GM21786 (cell line): Measurements from ENCODE around the gene SELENOF.
A peak's percentile ranks its signal among the peaks of the same experiment; 100 is the strongest.
"Not testable (repeated sequence)": the region's sequence is repeated elsewhere in the genome, so short reads cannot be mapped to it uniquely, and the experiment has no call there.

Experiments
- ATAC-seq: cut with Tn5 transposase; IDR thresholded peaks from one replicate; pipeline ENCODE4 v1.9.1; 2021; ENCODE audit not compliant: unreplicated experiment

SELENOF gene

DNA sequence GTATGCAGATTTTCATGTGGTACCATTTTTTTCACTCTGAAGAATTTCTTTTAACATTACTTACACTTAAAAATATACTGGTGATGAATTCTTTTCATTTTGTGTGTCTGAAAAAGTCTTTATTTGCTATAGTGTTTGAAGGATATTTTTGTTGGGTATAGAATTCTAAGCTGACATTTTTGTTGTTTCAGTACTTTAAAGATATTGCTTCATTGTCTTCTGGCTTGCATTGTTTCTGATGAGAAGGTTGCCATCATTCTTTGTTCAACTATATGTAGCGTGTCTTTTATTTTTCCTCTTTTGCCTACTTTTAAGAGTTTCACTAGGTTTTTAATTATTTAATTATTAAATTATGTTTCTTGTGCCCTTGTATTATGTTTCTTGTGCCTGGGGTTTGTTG lies 8.5 kb upstream of the SELENOF start:
- ATAC-seq, result no peak

- ATAC-seq, result no peak
Measured at GRCh38 chr1:86916752-86917151, 2.8 kb upstream of the SELENOF start.

- ATAC-seq, result no peak
Measured at GRCh38 chr1:86915737-86916235, 1.9 kb upstream of the SELENOF start.

DNA sequence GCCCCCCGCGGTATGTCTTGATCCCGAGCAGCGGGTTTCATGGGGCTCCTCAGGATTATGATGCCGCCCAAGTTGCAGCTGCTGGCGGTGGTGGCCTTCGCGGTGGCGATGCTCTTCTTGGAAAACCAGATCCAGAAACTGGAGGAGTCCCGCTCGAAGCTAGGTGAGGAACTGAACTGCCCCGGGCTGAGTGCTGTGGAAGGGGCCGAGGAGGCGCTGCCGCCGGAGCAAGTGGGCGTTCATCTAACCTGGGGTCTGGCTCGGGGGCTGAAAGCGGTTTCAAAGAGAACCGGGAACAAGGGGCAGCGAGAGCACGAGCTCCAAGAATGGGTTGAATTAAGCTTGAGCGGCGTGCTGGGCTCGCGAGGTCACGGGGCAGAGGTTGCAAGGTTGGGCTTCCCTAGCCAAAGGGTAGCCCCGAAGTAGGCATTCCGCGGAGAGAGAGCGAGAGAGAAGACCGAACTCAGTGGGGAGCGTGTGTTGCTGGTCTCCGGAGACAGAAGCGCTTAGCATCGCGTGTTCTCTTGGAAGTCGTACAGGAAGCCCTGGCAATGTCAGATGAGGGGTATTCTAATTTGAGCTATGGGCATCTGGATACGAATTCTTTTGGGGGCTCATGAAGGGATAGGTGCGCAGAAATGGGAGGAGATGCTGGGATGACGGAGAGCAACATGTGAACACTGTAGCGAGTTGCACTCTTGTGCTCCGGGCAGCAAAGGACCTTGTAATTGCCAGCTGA lies 1.2 kb upstream of the SELENOF start:
- no peak for ATAC-seq

GRCh38 chr1:86914601-86914997 lies 673 bp upstream of the SELENOF start, which contains the start of gene HS2ST1:
TSS of gene HS2ST1 (plus strand) at chr1:86914635.
- no peak for ATAC-seq

DNA sequence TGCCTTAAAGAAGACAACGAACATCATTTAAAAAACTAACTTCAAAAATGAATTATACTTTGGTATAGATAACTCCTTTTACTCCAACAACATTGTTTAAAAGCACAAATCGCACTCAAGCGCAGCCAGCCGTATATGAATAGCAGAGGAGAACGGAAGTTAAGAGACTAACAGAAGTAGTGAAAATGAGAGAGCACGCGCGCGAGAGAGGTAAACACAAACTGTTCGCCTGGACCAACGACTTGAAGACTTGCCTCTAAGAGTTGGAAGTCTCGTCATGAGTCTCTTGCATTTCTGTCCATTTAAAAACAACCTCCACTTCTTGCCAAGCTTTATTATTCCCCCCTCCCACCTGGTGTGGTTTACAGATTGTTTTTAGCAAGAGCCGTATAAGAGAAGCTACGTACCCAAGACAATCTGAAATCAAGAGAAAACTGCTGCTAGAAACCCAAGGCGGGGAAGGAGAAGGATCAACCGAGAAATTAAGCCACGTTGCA lies 479 bp downstream of the SELENOF start:
- ATAC-seq, result no peak

DNA sequence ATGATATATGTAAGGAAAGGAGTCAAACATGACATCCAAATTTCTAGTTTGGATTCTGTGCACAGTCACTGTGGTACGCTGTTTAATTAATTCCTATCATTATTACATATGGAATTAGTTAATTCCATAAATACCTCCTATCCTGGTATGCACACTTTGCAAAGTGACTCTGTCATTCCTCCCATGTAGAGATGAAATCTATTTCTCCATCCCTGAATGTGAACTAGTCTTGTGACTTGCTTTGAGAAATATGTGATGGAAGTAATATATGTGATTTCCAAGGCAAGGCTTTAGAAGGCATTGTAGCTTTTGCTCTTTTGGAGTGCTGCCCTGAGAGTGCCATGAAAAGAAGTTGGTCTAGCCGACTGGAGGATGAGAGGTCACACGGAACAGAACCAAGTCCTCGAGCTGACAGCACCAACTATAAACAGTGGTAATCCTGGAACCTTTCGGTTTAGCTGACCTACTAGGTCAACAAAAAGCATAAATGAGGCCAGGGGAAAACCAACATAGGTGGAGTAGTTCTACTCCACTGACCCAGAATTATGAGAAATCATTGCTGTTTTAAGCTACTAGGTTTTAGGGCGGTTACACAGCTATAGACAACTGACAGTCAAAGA lies 1.5 kb downstream of the SELENOF start:
- no peak for ATAC-seq

DNA sequence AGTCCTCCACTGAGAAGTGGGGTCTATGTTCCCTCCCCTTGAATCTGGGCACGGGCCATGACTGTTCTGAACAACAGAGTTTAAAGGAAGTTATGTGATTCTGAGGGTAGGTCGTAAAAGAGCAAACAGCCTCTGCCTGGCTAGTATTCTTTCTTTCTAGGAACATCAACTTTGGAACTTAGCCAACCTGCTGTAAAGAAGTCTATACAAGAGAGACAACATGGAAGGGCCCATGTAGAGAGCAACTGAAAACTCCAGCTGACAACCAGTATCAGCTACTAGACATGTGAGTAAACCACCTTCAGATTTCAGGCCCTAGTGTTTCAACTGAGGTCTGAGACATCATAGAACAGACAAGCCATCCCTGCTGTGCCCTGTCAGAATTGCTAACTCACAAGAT lies 7.5 kb downstream of the SELENOF start:
- ATAC-seq, result no peak

DNA sequence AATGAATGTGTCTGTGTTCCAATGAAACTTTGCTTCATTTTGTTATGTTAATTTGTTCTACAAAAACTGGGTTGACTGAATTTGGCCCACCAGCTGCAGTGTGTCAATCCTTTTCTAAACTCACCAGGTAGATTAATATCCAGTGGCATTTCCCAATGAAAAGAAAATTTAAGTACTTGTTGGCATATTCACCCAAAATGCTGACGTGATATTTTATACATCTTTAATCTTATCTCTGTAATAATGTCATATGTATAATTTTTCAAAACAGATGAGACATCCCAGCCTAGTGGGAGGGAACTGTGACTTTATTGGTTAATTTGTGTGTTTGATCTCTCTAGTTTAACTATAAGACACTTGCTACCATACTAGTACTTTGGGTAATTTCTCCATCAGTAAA lies 8.1 kb downstream of the SELENOF start:
- no peak for ATAC-seq

GRCh38 chr1:86899401-86899800 lies 14.5 kb downstream of the SELENOF start:
- not testable (repeated sequence) for ATAC-seq

- ATAC-seq, result no peak
Measured at GRCh38 chr1:86888327-86888726, 25.6 kb downstream of the SELENOF start.

DNA sequence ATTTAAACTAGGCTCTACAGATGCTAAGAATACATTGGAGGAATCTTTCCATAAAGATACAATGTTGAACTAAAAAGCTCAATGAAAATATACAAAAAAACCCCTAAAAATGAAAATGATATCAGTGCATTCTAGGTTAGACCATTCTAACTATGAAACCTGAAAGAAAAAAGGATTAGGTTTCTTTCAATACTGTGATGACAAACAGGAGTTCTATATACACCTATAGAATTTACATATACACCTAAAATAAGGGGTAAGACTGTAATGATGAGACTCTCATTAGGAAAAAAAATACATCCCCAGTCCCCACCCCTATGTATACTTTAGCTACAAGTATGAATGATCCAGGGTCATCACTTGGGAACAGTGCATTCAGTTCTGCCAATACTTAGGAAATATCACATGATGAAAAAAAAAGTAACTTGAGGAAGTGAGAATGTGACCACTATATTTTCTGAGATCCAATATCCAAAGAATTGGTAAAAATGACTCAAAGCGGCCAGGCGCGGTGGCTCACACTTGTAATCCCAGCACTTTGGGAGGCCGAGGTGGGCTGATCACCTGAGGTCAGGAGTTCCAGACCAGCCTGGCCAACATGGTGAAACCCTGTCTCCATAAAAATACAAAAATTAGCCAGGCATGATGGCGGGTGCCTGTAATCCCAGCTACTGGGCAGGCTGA lies 26.3 kb downstream of the SELENOF start:
- no peak for ATAC-seq

GRCh38 chr1:86875722-86876121 lies 38.2 kb downstream of the SELENOF start:
- no peak for ATAC-seq

GRCh38 chr1:86872086-86872485 lies 41.8 kb downstream of the SELENOF start:
- no peak for ATAC-seq

GRCh38 chr1:86871001-86871400 lies 42.9 kb downstream of the SELENOF start:
- ATAC-seq, result no peak

- no peak for ATAC-seq
Measured at GRCh38 chr1:86868477-86868876, 45.4 kb downstream of the SELENOF start.

DNA sequence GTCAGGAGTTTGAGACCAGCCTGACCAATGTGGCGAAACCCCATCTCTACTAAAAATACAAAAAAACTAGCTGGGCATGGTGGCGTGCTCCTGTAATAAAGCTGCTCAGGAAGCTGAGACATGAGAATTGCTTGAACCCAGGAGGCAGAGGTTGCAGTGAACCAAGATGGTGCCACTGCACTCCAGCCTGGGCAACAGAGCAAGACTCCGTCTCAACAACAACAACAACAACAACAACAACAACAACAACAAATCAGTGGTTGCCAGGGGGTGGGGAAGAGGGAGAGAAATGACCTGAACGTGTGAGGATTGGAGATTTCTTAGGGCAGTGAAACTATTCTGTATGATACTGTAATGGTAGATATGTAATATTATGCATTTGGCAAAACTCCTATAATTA lies 46.6 kb downstream of the SELENOF start:
- ATAC-seq, result not testable (repeated sequence)

DNA sequence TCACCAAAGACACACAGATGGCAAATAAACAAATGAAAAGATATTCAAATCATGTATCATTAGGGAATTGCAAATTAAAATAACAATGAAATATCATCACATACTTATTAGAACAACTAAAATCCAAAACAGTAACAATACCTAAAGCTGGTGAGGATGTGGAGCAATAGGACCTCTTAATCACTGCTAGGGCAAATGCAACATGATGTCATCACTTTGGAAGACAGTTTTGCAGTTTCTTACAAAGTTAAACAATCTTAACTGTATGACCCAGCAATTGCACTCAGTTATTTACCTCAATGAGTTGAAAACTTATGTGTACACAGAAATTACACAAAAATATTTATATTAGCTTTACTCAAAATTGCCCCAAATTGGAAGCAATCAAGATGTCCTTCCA lies 47.3 kb downstream of the SELENOF start:
- ATAC-seq, result no peak

- peak; percentile 72 for ATAC-seq
Measured at GRCh38 chr1:86865973-86866637, 47.8 kb downstream of the SELENOF start.

DNA sequence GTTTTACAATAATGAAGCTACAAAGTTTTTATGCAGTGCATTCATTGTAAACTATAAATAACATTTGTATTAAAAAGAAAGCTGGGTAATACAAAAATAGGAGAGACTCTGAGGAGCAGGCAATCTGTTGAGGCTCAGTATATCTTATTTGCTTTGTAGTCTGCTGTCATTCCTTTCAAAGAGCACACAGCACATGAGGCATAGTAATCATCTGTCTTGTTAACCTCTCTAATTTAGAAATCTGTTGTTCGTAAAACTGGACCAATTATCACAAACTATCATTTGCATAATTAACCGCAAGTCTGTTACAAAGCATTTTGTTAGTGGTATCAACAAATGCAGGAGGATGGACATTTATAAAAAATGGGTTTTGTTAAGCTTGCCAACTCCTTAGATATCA lies 51.0 kb downstream of the SELENOF start:
- ATAC-seq, result no peak

GRCh38 chr1:86861424-86861823 lies 52.5 kb downstream of the SELENOF start:
- ATAC-seq, result no peak
